K562 (cell line): ENCODE data around the gene CEP350. TPM values are rescaled to one million over a fixed set of nuclear protein-coding genes. Genes with fewer than 3 reads are reported as not detected.

Experiments used
- ATAC-seq: fragments of 200-7000 bp; cut with Tn5 transposase; 3 replicates; pipeline ENCODE4 v1.9.1; 2020; ENCODE audit warnings: moderate library complexity
- BruUV-seq: library from RNA; stranded (reverse); fragments of 400-500 nt; replicated peaks from 2 replicates; lab custom pipeline; 2021; lab: Mats Ljungman, UMichigan
- CTCF ChIA-PET: fragments of 300-600 bp; formaldehyde crosslinking; extraction: SDS; loops from one replicate; lab custom pipeline; 2021; ENCODE audit warnings: low intra/inter-chr PET ratio; lab: Yijun Ruan, JAX
- POLR2A ChIA-PET: fragments of 300-600, 350-650 bp; sonication (Branson Sonifier 250); formaldehyde crosslinking; extraction: SDS; loops from one replicate; lab custom pipeline; 2021; ENCODE audit warnings: antibody characterized with exemption, inconsistent platforms; lab: Yijun Ruan, JAX
- DNase-seq, 4 experiments: peaks; one replicate each; pipeline versions ENCODE4 v3.0.0 to v3.0.0-alpha.2; 2011 to 2018; ENCODE audit warnings: low spot score in 3 of 4, mixed read lengths in 3 of 4; ENCODE audit errors: extremely low read depth in 1 of 4
- FAIRE-seq: peaks from 2 replicates; lab custom pipeline; 2011; peaks lifted over from hg19 to GRCh38; lab: Jason Lieb, UNC
- H2AFZ ChIP-seq: 2 replicates; pipeline ENCODE4 v1.6.0; 2011; ENCODE audit warnings: low read depth, low read length, control low read depth, inconsistent platforms
- H3K27ac ChIP-seq: fragments of 200-600 bp; 3 replicates; pipeline ENCODE4 v1.8.0; 2011; ENCODE audit warnings: low read depth, mild to moderate bottlenecking, control low read depth, inconsistent platforms, low read length, moderate library complexity, mixed read lengths; ENCODE audit errors: extremely low read depth
- H3K27me3 ChIP-seq, 2 experiments: fragments of 300-600 bp in 1 of 2; 2 replicates in 1 of 2; 3 replicates in 1 of 2; pipeline versions ENCODE4 v1.6.0 to v1.8.0; 2011; ENCODE audit warnings: inconsistent platforms in 2 of 2, low read length in 2 of 2, mild to moderate bottlenecking in 1 of 2, mixed read lengths in 1 of 2, moderate library complexity in 1 of 2; ENCODE audit not compliant: control insufficient read depth in 2 of 2, insufficient read depth in 2 of 2
- H3K36me3 ChIP-seq: fragments of 300-600 bp; 3 replicates; pipeline ENCODE4 v1.8.0; 2011; ENCODE audit warnings: mild to moderate bottlenecking, low read length, inconsistent platforms; ENCODE audit not compliant: control insufficient read depth, insufficient read depth
- H3K4me1 ChIP-seq, 2 experiments: fragments of 200-600 bp in 1 of 2; replicated peaks in 1 of 2; 2 replicates in 1 of 2; 3 replicates in 1 of 2; pipeline versions ENCODE4 v1.5.1 to v1.8.0; 2011; ENCODE audit warnings: inconsistent platforms in 2 of 2, low read length in 2 of 2, mild to moderate bottlenecking in 1 of 2, mixed read lengths in 1 of 2, moderate library complexity in 1 of 2; ENCODE audit not compliant: control insufficient read depth in 2 of 2, insufficient read depth in 2 of 2
- H3K4me2 ChIP-seq: 2 replicates; pipeline ENCODE4 v1.6.1; 2011; ENCODE audit warnings: low read length, control low read depth, inconsistent platforms, mixed read lengths; ENCODE audit not compliant: insufficient read depth
- H3K4me3 ChIP-seq: fragments of 200-600 bp; sonication (generic), shearing (Covaris generic); 2 replicates; pipeline ENCODE4 v1.5.1; 2016; ENCODE audit warnings: control low read depth, inconsistent platforms
- H3K79me2 ChIP-seq: fragments of 200-600 bp; 3 replicates; pipeline ENCODE4 v1.8.0; 2011; ENCODE audit warnings: low read length, inconsistent platforms; ENCODE audit not compliant: control insufficient read depth, insufficient read depth
- H3K9ac ChIP-seq, 2 experiments: 2 replicates each; pipeline versions ENCODE4 v1.6.0 to v1.6.1; 2011; ENCODE audit warnings: low read depth in 2 of 2, low read length in 2 of 2, control low read depth in 1 of 2, inconsistent platforms in 1 of 2, mild to moderate bottlenecking in 1 of 2, mixed read lengths in 1 of 2; ENCODE audit not compliant: insufficient read depth in 1 of 2
- H3K9me1 ChIP-seq: one replicate; pipeline ENCODE4 v1.6.0; 2011; ENCODE audit warnings: inconsistent platforms, mild to moderate bottlenecking, low read length, moderate library complexity; ENCODE audit not compliant: control insufficient read depth, insufficient read depth
- H3K9me3 ChIP-seq: replicated peaks from 2 replicates; pipeline ENCODE4 v1.5.1; 2011; ENCODE audit warnings: low read depth, low read length, inconsistent platforms; ENCODE audit not compliant: control insufficient read depth, insufficient read depth
- H4K20me1 ChIP-seq: replicated peaks from 2 replicates; pipeline ENCODE4 v1.6.1; 2011; ENCODE audit warnings: low read length, inconsistent platforms, mixed read lengths; ENCODE audit not compliant: control insufficient read depth, insufficient read depth
- BRCA1 ChIP-seq, 2 experiments: fragments of 450-650 bp in 1 of 2; sonication (generic) in 1 of 2; formaldehyde crosslinking in 1 of 2; IDR thresholded peaks; 2 replicates each; pipeline versions ENCODE4 v1.5.0 to v1.6.1; 2017 to 2020; ENCODE audit warnings: mild to moderate bottlenecking in 1 of 2, missing genetic modification reagents in 1 of 2
- CBFA2T3 ChIP-seq: fragments of 450-650 bp; IDR thresholded peaks from 2 replicates; pipeline ENCODE4 v1.6.1; 2017
- CREM ChIP-seq: IDR thresholded peaks from 2 replicates; pipeline ENCODE4 v1.6.1; 2014; ENCODE audit warnings: antibody characterized with exemption, low read depth
- HNRNPLL ChIP-seq: fragments of 200-400 bp; formaldehyde crosslinking; IDR thresholded peaks from 2 replicates; pipeline ENCODE4 v1.6.1; 2017; ENCODE audit warnings: low read length, low read depth, mild to moderate bottlenecking; ENCODE audit not compliant: poor library complexity, severe bottlenecking
- KDM2B ChIP-seq: fragments of 250-450 bp; sonication (Bioruptor Pico); IDR thresholded peaks from 2 replicates; pipeline ENCODE4 v1.8.0; 2021; ENCODE audit warnings: mild to moderate bottlenecking, moderate library complexity
- MBD2 ChIP-seq: sonication (generic); IDR thresholded peaks from 2 replicates; pipeline ENCODE4 v1.6.1; 2016; ENCODE audit warnings: low read depth, borderline replicate concordance
- NBN ChIP-seq: fragments of 450-650 bp; IDR thresholded peaks from 2 replicates; pipeline ENCODE4 v1.6.1; 2016; ENCODE audit warnings: low read depth, mild to moderate bottlenecking
- SAP30 ChIP-seq: fragments of 200-600 bp; sonication (generic); IDR thresholded peaks from 2 replicates; pipeline ENCODE4 v1.6.1; 2012; ENCODE audit warnings: borderline replicate concordance, low read depth, mild to moderate bottlenecking, moderate library complexity, low read length, control low read depth, inconsistent platforms; ENCODE audit not compliant: insufficient read depth, poor library complexity, severe bottlenecking
- SMARCE1 ChIP-seq: fragments of 450-650 bp; IDR thresholded peaks from 2 replicates; pipeline ENCODE4 v1.7.1; 2016; ENCODE audit warnings: mild to moderate bottlenecking
- TEAD4 ChIP-seq, 2 experiments: sonication (generic) in 1 of 2; formaldehyde crosslinking in 1 of 2; IDR thresholded peaks; 2 replicates each; pipeline versions ENCODE4 v1.6.1 to v1.8.0; 2012 to 2022; ENCODE audit warnings: borderline replicate concordance in 1 of 2, inconsistent platforms in 1 of 2, low read length in 1 of 2, mild to moderate bottlenecking in 1 of 2, missing genetic modification reagents in 1 of 2
- TRIM28 ChIP-seq: fragments of 450-650 bp; IDR thresholded peaks from 2 replicates; pipeline ENCODE4 v1.6.1; 2017
- YY1 ChIP-seq, 3 experiments: IDR thresholded peaks; 2 replicates each; pipeline ENCODE4 v1.6.1; 2011; ENCODE audit warnings: low read length in 2 of 3, mild to moderate bottlenecking in 2 of 3, moderate library complexity in 2 of 3, borderline replicate concordance in 1 of 3, control low read depth in 1 of 3, low read depth in 1 of 3; ENCODE audit not compliant: insufficient read depth in 3 of 3, insufficient replicate concordance in 2 of 3, control insufficient read depth in 1 of 3, insufficient read length in 1 of 3; ENCODE audit errors: extremely low read depth in 1 of 3
- ZBTB7A ChIP-seq: IDR thresholded peaks from 2 replicates; pipeline ENCODE4 v1.6.1; 2011; ENCODE audit warnings: low read depth, mild to moderate bottlenecking, low read length, moderate library complexity, borderline replicate concordance; ENCODE audit not compliant: control insufficient read depth
- ZKSCAN8 ChIP-seq: fragments of 200-800 bp; sonication (Bioruptor generic); IDR thresholded peaks from 2 replicates; pipeline ENCODE4 v1.6.1; 2016; ENCODE audit warnings: missing genetic modification characterization, missing compliant biosample characterization
- ZNF830 ChIP-seq: fragments of 250-450 bp; sonication (Bioruptor Pico); IDR thresholded peaks from 2 replicates; pipeline ENCODE4 v1.5.0; 2021; ENCODE audit warnings: mild to moderate bottlenecking
- WGBS: fragments of 100-300 bp; shearing (Covaris generic); methylation state at CpG from one replicate; pipeline ENCODE4 v1.1.6; 2016; ENCODE audit warnings: low coverage, mixed read lengths; ENCODE audit not compliant: insufficient coverage; ENCODE audit errors: missing lambda C conversion rate; 5-methylcytosine and 5-hydroxymethylcytosine counted together
- in situ Hi-C: fragments of 300-500 bp; cut with MboI; formaldehyde crosslinking; loops from 4 replicates; pipeline ENCODE4 v1.15.0; 2018; ENCODE audit warnings: inconsistent platforms, mixed read lengths
- intact Hi-C: fragments of 100-400 bp; cut with micrococcal nuclease; formaldehyde crosslinking; loops from 2 replicates; pipeline ENCODE4 v1.14.2; 2022
- polyA plus RNA-seq, 8 experiments: library from polyadenylated mRNA; depleted of rRNA in 4 of 8; stranded (reverse) in 5 of 8; unstranded in 3 of 8; fragments of >200 nt; fragmentation: Nextera tagmentation in 2 of 8; fragmentation: Illumina TruSeq in 1 of 8; extraction: Ambion mirVana in 2 of 8; extraction: Trizol in 1 of 8; gene quantifications; 2 replicates each; pipeline versions ENCODE4 v1.2.1 to v1.2.3, GENCODE V29; 2011 to 2014; ENCODE audit warnings: inconsistent platforms in 1 of 8, missing spikeins in 1 of 8
- total RNA-seq, 7 experiments: library from RNA; depleted of rRNA in 6 of 7; stranded (reverse); fragments of >200 nt in 6 of 7; fragmentation: Illumina TruSeq in 2 of 7; extraction: Trizol in 2 of 7; gene quantifications; 2 replicates each; pipeline versions ENCODE4 v1.2.1 to v1.2.3, GENCODE V29; 2011 to 2021; ENCODE audit warnings: low replicate concordance in 1 of 7
- TF ChIP-seq, protein P1 (sequence below): sonication (generic); formaldehyde crosslinking; IDR thresholded peaks from 2 replicates; pipeline ENCODE4 v1.8.0; 2022; ENCODE audit warnings: mild to moderate bottlenecking, missing genetic modification reagents
- TF ChIP-seq, protein P2 (sequence below): sonication (generic); IDR thresholded peaks from 2 replicates; pipeline ENCODE4 v1.6.1; 2016

Gene CEP350
- total and polyA plus RNA-seq, 9 of the 15 experiments (the other 6 are each of a cell fraction or from before 2014, with no cell fraction given), result 8.3 to 64.3 (median 28.0) TPM

DNA sequence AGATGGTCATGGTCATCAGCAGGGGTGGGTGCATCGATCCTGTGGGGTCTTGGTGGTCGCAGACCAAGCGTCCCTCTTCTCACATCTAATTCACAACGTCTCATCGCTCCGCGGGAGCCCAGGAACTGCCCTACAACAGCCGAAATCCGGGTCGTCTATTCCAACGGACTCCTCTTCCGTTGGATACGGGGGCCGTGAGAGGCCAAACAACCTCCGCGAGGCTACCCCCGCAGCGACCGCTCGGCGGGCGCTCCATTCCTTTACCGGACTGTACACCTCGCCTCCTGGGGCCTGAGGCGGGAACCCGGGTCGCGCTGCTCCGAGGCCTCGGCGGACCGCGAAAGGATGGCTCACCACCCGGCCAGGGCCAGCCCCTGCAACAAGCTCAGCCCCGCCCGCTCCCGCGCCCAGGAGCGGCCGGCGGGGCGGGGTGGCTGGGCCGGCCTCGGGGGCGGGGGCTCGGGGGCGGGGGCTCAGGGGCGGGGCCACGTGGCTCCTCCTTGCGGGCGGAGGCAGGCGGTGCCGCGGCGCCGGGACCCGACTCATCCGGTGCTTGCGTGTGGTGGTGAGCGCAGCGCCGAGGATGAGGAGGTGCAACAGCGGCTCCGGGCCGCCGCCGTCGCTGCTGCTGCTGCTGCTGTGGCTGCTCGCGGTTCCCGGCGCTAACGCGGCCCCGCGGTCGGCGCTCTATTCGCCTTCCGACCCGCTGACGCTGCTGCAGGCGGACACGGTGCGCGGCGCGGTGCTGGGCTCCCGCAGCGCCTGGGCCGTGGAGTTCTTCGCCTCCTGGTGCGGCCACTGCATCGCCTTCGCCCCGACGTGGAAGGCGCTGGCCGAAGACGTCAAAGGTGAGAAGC, 199.9 kb downstream of the CEP350 start, which contains the start of gene QSOX1:
QSOX1 (plus strand) TSS at position 545 of the 857 bp plus-strand sequence; CDS start at position 584, 39 bp downstream.
- Histone ChIP-seq H3K4me1 (peaks cover 33 to 37% of the 10 kb centered on the region in 2 experiments), H3K9ac (peak within 1 kb of the TSS; percentile 89 to 93), H3K27ac (peak within 1 kb of the TSS; percentile 77), H3K9me1 (no peaks in the 10 kb centered on the region), H3K36me3 (no peaks in the 10 kb centered on the region), H3K4me3 (peak within 1 kb of the TSS; percentile 77), H3K27me3 (no peaks in the 10 kb centered on the region), H3K79me2 (peaks cover 10% of the 10 kb centered on the region), H3K9me3 (no peaks in the 10 kb centered on the region), H3K4me2 (peak within 1 kb of the TSS; percentile 100), H2AFZ (peak within 1 kb of the TSS; percentile 96), H4K20me1 (peaks cover 14% of the 10 kb centered on the region; the same call in 1 of the 2 replicates)
- ChIA-PET POLR2A (interaction anchor here (0.5 to 1.9 kb wide), 8 partner anchors 9 to 1617 kb away, joined by 3 to 11 read pairs (median 4); no protein-coding TSS in a partner anchor), CTCF (no interaction called here)
- peak; percentile 61 for FAIRE-seq
- peak; percentile 91 to 100 (median 99) for DNase-seq
- BruUV-seq, result no TSS peak
- WGBS, result under 1% methylated on average over 81 of the region's 100 CpGs
- intact Hi-C loops (loop anchor here (5.0 kb wide), 2 partner anchors 197 to 277 kb away; partner anchors contain the start of gene TOR1AIP2), in situ Hi-C loops (no loop called here)
- ATAC-seq, result peak; percentile 91
- TF ChIP-seq SMARCE1 (0 out of 2 replicates have a peak, but pooled peaks have one; percentile 20), MBD2 (0 out of 2 replicates have a peak, but pooled peaks have one; percentile 46), BRCA1 (IDR thresholded peaks at IDR 0.05) (no peak), BRCA1 (CRISPR knock-in tag; IDR thresholded peaks at IDR 0.05) (no peak), CBFA2T3 (no peak), ZKSCAN8 (no peak), KDM2B (CRISPR knock-in tag) (peak; percentile 95), NBN (peak; percentile 56; the same call in 1 of the 2 replicates), ZNF830 (CRISPR knock-in tag) (no peak), TEAD4 (IDR thresholded peaks at IDR 0.05; ENCODE audit: low read length) (peak; percentile 18; the same call in 1 of the 2 replicates), TEAD4 (CRISPR knock-in tag; IDR thresholded peaks at IDR 0.05; ENCODE audit: borderline replicate concordance) (no peak), TRIM28 (0 out of 2 replicates have a peak, but pooled peaks have one; percentile 16), HNRNPLL (peak; percentile 88), CREM (peak; percentile 66), YY1 (IDR thresholded peaks at IDR 0.05; ENCODE audit: borderline replicate concordance in 1 of 3, control insufficient read depth in 1 of 3, extremely low read depth in 1 of 3, insufficient read depth in 3 of 3, insufficient read length in 1 of 3, insufficient replicate concordance in 2 of 3, low read depth in 1 of 3, low read length in 2 of 3) (peak in 1 of 3 experiments; percentile 65), SAP30 (peak; percentile 57), ZBTB7A (peak; percentile 3; the same call in 1 of the 2 replicates)
- TF ChIP-seq, protein P1, sequence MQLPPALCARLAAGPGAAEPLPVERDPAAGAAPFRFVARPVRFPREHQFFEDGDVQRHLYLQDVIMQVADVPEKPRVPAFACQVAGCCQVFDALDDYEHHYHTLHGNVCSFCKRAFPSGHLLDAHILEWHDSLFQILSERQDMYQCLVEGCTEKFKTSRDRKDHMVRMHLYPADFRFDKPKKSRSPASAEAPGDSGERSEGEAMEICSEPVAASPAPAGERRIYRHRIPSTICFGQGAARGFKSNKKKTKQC (CRISPR knock-in tag), result no peak
- TF ChIP-seq, protein P2, sequence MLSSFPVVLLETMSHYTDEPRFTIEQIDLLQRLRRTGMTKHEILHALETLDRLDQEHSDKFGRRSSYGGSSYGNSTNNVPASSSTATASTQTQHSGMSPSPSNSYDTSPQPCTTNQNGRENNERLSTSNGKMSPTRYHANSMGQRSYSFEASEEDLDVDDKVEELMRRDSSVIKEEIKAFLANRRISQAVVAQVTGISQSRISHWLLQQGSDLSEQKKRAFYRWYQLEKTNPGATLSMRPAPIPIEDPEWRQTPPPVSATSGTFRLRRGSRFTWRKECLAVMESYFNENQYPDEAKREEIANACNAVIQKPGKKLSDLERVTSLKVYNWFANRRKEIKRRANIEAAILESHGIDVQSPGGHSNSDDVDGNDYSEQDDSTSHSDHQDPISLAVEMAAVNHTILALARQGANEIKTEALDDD, result no peak
